NCI-H748 (cell line): ENCODE data around the gene AVL9.
"Not testable (repeated sequence)": the region's sequence is repeated elsewhere in the genome, so short reads cannot be mapped to it uniquely, and the experiment has no call there.

Experiments used
- DNase-seq: peaks from one replicate; lab custom pipeline; 2025; ENCODE audit not compliant: unreplicated experiment; lab: John Stamatoyannopoulos, UW

The AVL9 gene

DNA sequence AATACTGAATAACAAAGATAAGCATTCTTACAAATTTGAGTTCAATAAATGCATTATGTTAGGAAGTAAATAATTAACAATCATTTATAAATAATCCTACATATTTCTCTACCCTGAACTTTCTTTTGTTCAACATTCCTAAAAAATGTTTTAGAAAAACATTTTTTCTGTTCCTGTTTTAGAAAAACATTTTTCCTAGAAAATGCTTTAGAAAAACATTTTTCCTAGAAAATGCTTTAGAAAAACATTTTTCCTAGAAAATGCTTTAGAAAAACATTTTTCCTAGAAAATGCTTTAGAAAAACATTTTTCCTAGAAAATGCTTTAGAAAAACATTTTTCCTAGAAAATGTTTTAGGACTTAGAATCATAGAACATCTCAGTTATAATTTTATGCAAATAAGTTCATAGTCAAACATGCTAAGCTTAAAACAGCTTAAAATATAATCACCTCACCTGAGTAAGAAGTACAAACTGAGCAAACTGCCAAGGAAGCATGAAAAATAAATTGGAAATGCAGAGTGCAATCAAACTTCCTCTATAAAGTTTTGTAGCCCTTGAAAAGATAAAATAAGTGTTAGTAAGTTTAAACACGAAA lies 139.6 kb downstream of the AVL9 start:
- not testable (repeated sequence) for DNase-seq

GRCh38 chr7:32636725-32637462 lies 141.6 kb downstream of the AVL9 start:
- DNase-seq, result not testable (repeated sequence)

DNA sequence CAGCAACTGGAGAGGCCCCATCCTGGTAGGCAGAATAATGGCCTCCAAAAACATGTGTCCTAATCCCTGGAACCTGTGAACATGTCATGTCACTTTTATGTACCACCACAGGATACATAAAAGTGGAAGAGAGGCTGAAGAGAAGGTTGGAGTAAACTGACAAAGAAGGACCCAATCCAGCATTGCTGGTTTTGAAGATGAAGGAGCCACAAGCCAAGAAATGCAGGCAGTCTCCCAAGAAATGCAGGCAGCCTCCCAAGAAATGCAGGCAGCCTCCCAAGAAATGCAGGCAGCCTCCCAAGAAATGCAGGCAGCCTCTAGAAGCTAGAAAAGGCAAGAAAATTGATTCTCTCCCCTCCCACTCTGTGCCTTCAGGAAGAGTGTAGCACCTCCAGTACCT lies 142.3 kb downstream of the AVL9 start:
- DNase-seq, result not testable (repeated sequence)
